PC-3 (cell line): Measurements from ENCODE around the gene FAM174B. TPM values are rescaled to one million over a fixed set of nuclear protein-coding genes. Genes with fewer than 3 reads are reported as not detected.

Experiments used
- ATAC-seq: fragments of 200-7000 bp; cut with Tn5 transposase; 2 replicates; pipeline ENCODE4 v1.9.1; 2020; ENCODE audit warnings: mild to moderate bottlenecking, moderate library complexity
- BruUV-seq: library from RNA; stranded (reverse); fragments of 400-500 nt; replicated peaks from 2 replicates; lab custom pipeline; 2021; lab: Mats Ljungman, UMichigan
- CTCF ChIA-PET: fragments of 300-600 bp; sonication (Branson Sonifier 250); formaldehyde crosslinking; loops from one replicate; lab custom pipeline; 2022; ENCODE audit warnings: antibody characterized with exemption; lab: Charles Lee
- POLR2A ChIA-PET: fragments of 300-600 bp; sonication (Branson Sonifier 250); formaldehyde crosslinking; loops from one replicate; lab custom pipeline; 2022; ENCODE audit warnings: antibody characterized with exemption; ENCODE audit not compliant: unreplicated experiment; lab: Charles Lee
- DNase-seq: peaks from one replicate; pipeline ENCODE4 v3.0.0-alpha.2; 2015
- H2AFZ ChIP-seq: fragments of 300-600 bp; sonication (generic); 2 replicates; pipeline ENCODE4 v1.6.0; 2016; ENCODE audit warnings: antibody characterized with exemption, low read length
- H3F3A ChIP-seq: fragments of 300-600 bp; sonication (generic); one replicate; pipeline ENCODE4 v1.6.0; 2017; ENCODE audit warnings: antibody characterized with exemption, low read length, control low read depth, mild to moderate bottlenecking; ENCODE audit not compliant: unreplicated experiment
- H3K27ac ChIP-seq: fragments of 300-600 bp; sonication (generic); 2 replicates; pipeline ENCODE4 v1.5.1; 2016; ENCODE audit warnings: mild to moderate bottlenecking, low read length
- H3K27me3 ChIP-seq: fragments of 300-600 bp; sonication (generic); 2 replicates; pipeline ENCODE4 v1.6.1; 2016; ENCODE audit warnings: low read length, mixed read lengths
- H3K36me3 ChIP-seq: fragments of 300-600 bp; sonication (generic); 2 replicates; pipeline ENCODE4 v1.6.1; 2016; ENCODE audit warnings: low read depth, mixed run types, low read length, mixed read lengths
- H3K4me1 ChIP-seq: fragments of 300-600 bp; sonication (generic); 2 replicates; pipeline ENCODE4 v1.5.1; 2016; ENCODE audit warnings: low read length; ENCODE audit not compliant: insufficient read depth
- H3K4me2 ChIP-seq: fragments of 300-600 bp; sonication (generic); 2 replicates; pipeline ENCODE4 v1.6.0; 2016; ENCODE audit warnings: low read length
- H3K4me3 ChIP-seq: fragments of 300-600 bp; sonication (generic); 2 replicates; pipeline ENCODE4 v1.5.1; 2016; ENCODE audit warnings: mild to moderate bottlenecking, low read length, mixed read lengths
- H3K79me2 ChIP-seq: fragments of 300-600 bp; sonication (generic); 2 replicates; pipeline ENCODE4 v1.6.1; 2017; ENCODE audit warnings: low read length, mixed read lengths
- H3K9ac ChIP-seq: fragments of 300-600 bp; sonication (generic); 2 replicates; pipeline ENCODE4 v1.6.0; 2016; ENCODE audit warnings: mild to moderate bottlenecking, low read length
- H3K9me2 ChIP-seq: fragments of 300-600 bp; sonication (generic); replicated peaks from 2 replicates; pipeline ENCODE4 v1.6.1; 2016; ENCODE audit warnings: mixed run types, low read length, mixed read lengths
- H3K9me3 ChIP-seq: fragments of 300-600 bp; sonication (generic); 2 replicates; pipeline ENCODE4 v1.6.1; 2016; ENCODE audit warnings: low read length, mixed read lengths
- H4K20me1 ChIP-seq: fragments of 300-600 bp; sonication (generic); 2 replicates; pipeline ENCODE4 v1.6.1; 2016; ENCODE audit warnings: low read length, mixed read lengths
- CTCF ChIP-seq: fragments of 300-600 bp; sonication (generic); conservative IDR thresholded peaks from 2 replicates; pipeline ENCODE4 v1.5.1; 2017; ENCODE audit warnings: antibody characterized with exemption, low read depth, mild to moderate bottlenecking, low read length
- EZH2 ChIP-seq: fragments of 300-600 bp; sonication (generic); IDR thresholded peaks from one replicate; pipeline ENCODE4 v1.6.1; 2017; ENCODE audit warnings: antibody characterized with exemption, mild to moderate bottlenecking, low read length; ENCODE audit not compliant: unreplicated experiment
- EZH2phosphoT487 ChIP-seq: fragments of 300-600 bp; sonication (generic); IDR thresholded peaks from 2 replicates; pipeline ENCODE4 v1.6.1; 2018; ENCODE audit warnings: mild to moderate bottlenecking, antibody characterized with exemption, low read length, borderline replicate concordance
- intact Hi-C: fragments of 100-400 bp; cut with micrococcal nuclease; formaldehyde crosslinking; loops from 2 replicates; pipeline ENCODE4 v1.9.0; 2023
- total RNA-seq: library from RNA; depleted of rRNA; stranded (reverse); fragments of >200 nt; gene quantifications from 2 replicates; pipeline ENCODE4 v1.2.3, GENCODE V29; 2014

The FAM174B gene
- total RNA-seq, 1 experiment from 2014 or later = 9.6 TPM

- no peak for ATAC-seq
- DNase-seq = no peak
- Histone ChIP-seq H4K20me1 (no peaks in the 10 kb centered on the region), H3K9me2 (no peaks in the 10 kb centered on the region), H3K27ac (peak overlapping the region; percentile 13; the same call in 1 of the 2 replicates), H2AFZ (peak overlapping the region; percentile 75; the same call in 1 of the 2 replicates), H3K79me2 (peaks cover 54% of the 10 kb centered on the region), H3K4me2 (peak overlapping the region; percentile 81), H3F3A (no peaks in the 10 kb centered on the region), H3K4me3 (peak overlapping the region; percentile 74), H3K9ac (peak overlapping the region; percentile 59; the same call in 1 of the 2 replicates), H3K9me3 (no peaks in the 10 kb centered on the region), H3K4me1 (peaks cover 38% of the 10 kb centered on the region), H3K36me3 (no peaks in the 10 kb centered on the region; the same call in 1 of the 2 replicates), H3K27me3 (no peaks in the 10 kb centered on the region)
- no peak for TF ChIP-seq EZH2phosphoT487
- TF ChIP-seq CTCF = no peak
- TF ChIP-seq EZH2 = no peak
- CTCF ChIA-PET = no interaction called here
- BruUV-seq = no TSS peak
- POLR2A ChIA-PET = no interaction called here
- intact Hi-C loops = no loop called here
Observed at GRCh38 chr15:92654662-92655061, 913 bp downstream of the FAM174B start.

GRCh38 chr15:92653836-92654539 lies 1.6 kb downstream of the FAM174B start:
- peak; percentile 69 for DNase-seq
- intact Hi-C loops = no loop called here

More at GRCh38 chr15:92653836-92654539, 1.6 kb downstream of the FAM174B start:
- Histone ChIP-seq H2AFZ (no peak overlapping the region), H3K27me3 (no peaks in the 10 kb centered on the region), H3K27ac (peak overlapping the region; percentile 13), H3K9me2 (no peaks in the 10 kb centered on the region), H3K4me3 (peak overlapping the region; percentile 74), H3K4me1 (peaks cover 38% of the 10 kb centered on the region), H3K36me3 (no peaks in the 10 kb centered on the region; the same call in 1 of the 2 replicates), H4K20me1 (no peaks in the 10 kb centered on the region), H3K4me2 (peak overlapping the region; percentile 81), H3K79me2 (peaks cover 61% of the 10 kb centered on the region), H3K9ac (0 out of 2 replicates have a peak overlapping the region, but pooled peaks have one; percentile 59), H3K9me3 (no peaks in the 10 kb centered on the region), H3F3A (no peaks in the 10 kb centered on the region)
- ChIA-PET CTCF (no interaction called here), POLR2A (interaction anchor here (0.5 kb wide), 1 partner anchor 325 kb away, joined by 3 read pairs; no protein-coding TSS in a partner anchor)
- TF ChIP-seq CTCF (peak; percentile 28), EZH2 (no peak)
- ATAC-seq = peak; percentile 75
- TSS peak; percentile 28 for BruUV-seq
